GM23248 (cell line): ENCODE measurements around the gene CHN1. TPM values are rescaled to one million over a fixed set of nuclear protein-coding genes. Genes with fewer than 3 reads are reported as not detected.

Experiments
- DNase-seq: peaks from one replicate; pipeline ENCODE4 v3.0.0-alpha.2; 2015
- H2AFZ ChIP-seq: fragments of 200-600 bp; sonication (generic); 2 replicates; pipeline ENCODE4 v1.6.1; 2016; ENCODE audit warnings: antibody characterized with exemption
- H3F3A ChIP-seq: fragments of 200-600 bp; sonication (generic); 2 replicates; pipeline ENCODE4 v1.6.1; 2016; ENCODE audit warnings: mild to moderate bottlenecking, antibody characterized with exemption, mixed run types; ENCODE audit not compliant: insufficient read depth
- H3K27ac ChIP-seq: fragments of 200-600 bp; sonication (generic); 2 replicates; pipeline ENCODE4 v1.5.1; 2016; ENCODE audit warnings: mild to moderate bottlenecking
- H3K27me3 ChIP-seq: fragments of 200-600 bp; sonication (generic); replicated peaks from 2 replicates; pipeline ENCODE4 v1.6.1; 2016; ENCODE audit warnings: mild to moderate bottlenecking; ENCODE audit not compliant: insufficient read depth
- H3K36me3 ChIP-seq: fragments of 200-600 bp; sonication (generic); 2 replicates; pipeline ENCODE4 v1.6.1; 2016; ENCODE audit warnings: low read depth, mild to moderate bottlenecking
- H3K4me1 ChIP-seq: fragments of 200-600 bp; sonication (generic); 2 replicates; pipeline ENCODE4 v1.6.1; 2016; ENCODE audit warnings: mild to moderate bottlenecking; ENCODE audit not compliant: insufficient read depth
- H3K4me2 ChIP-seq: fragments of 200-600 bp; sonication (generic); one replicate; pipeline ENCODE4 v1.6.1; 2016; ENCODE audit warnings: mild to moderate bottlenecking; ENCODE audit not compliant: unreplicated experiment
- H3K4me3 ChIP-seq: fragments of 200-600 bp; sonication (generic); 2 replicates; pipeline ENCODE4 v1.5.1; 2016; ENCODE audit warnings: mild to moderate bottlenecking
- H3K79me2 ChIP-seq: fragments of 200-600 bp; sonication (generic); 2 replicates; pipeline ENCODE4 v1.6.1; 2016; ENCODE audit warnings: mild to moderate bottlenecking; ENCODE audit not compliant: insufficient read depth
- H3K9ac ChIP-seq: fragments of 200-600 bp; sonication (generic); 2 replicates; pipeline ENCODE4 v1.6.1; 2016; ENCODE audit warnings: mild to moderate bottlenecking
- H3K9me2 ChIP-seq: fragments of 200-600 bp; sonication (generic); 2 replicates; pipeline ENCODE4 v1.6.1; 2016; ENCODE audit warnings: mixed run types, mild to moderate bottlenecking, moderate library complexity; ENCODE audit not compliant: insufficient read depth
- H3K9me3 ChIP-seq: fragments of 200-600 bp; sonication (generic); one replicate; pipeline ENCODE4 v1.6.1; 2017; ENCODE audit warnings: low read depth
- H4K20me1 ChIP-seq: fragments of 200-600 bp; sonication (generic); 2 replicates; pipeline ENCODE4 v1.6.0; 2016; ENCODE audit not compliant: insufficient read depth
- EZH2 ChIP-seq: fragments of 200-600 bp; sonication (generic); IDR thresholded peaks from 2 replicates; pipeline ENCODE4 v1.6.1; 2018; ENCODE audit warnings: antibody characterized with exemption, mild to moderate bottlenecking; ENCODE audit not compliant: insufficient read depth, poor library complexity, severe bottlenecking
- EZH2phosphoT487 ChIP-seq: fragments of 200-600 bp; sonication (generic); IDR thresholded peaks from 2 replicates; pipeline ENCODE4 v1.6.1; 2018; ENCODE audit warnings: antibody characterized with exemption, moderate library complexity, mild to moderate bottlenecking, low read depth; ENCODE audit not compliant: insufficient read depth
- WGBS, 2 experiments: methylation state at CpG; one replicate each; pipeline ENCODE4 v1.1.6; 2015 to 2017; ENCODE audit warnings: low lambda C conversion rate in 2 of 2, low coverage in 1 of 2; ENCODE audit errors: missing lambda C conversion rate in 2 of 2; 5-methylcytosine and 5-hydroxymethylcytosine counted together
- in situ Hi-C: fragments of 300-500 bp; cut with MboI; formaldehyde crosslinking; loops from 2 replicates; pipeline ENCODE4 v1.15.0; 2020
- polyA plus RNA-seq: library from polyadenylated mRNA; unstranded; fragments of >200 nt; fragmentation: Nextera tagmentation; extraction: Ambion mirVana; gene quantifications from 2 replicates; pipeline ENCODE4 v1.2.1, GENCODE V29; 2016
- total RNA-seq: library from RNA; depleted of rRNA; stranded (reverse); fragments of >200 nt; shearing (Covaris generic); gene quantifications from 2 replicates; pipeline ENCODE4 v1.2.3, GENCODE V29; 2014

CHN1 gene
- total and polyA plus RNA-seq, 2 experiments from 2014 or later, result 115 to 130 TPM

- in situ Hi-C loops, result no loop called here
- Histone ChIP-seq H3K36me3 (no peaks in the 10 kb centered on the region), H3K79me2 (no peaks in the 10 kb centered on the region), H3K27me3 (no peaks in the 10 kb centered on the region), H3K4me2 (no peak overlapping the region), H3K27ac (no peak overlapping the region), H3K4me3 (no peak overlapping the region), H3K9ac (no peak overlapping the region), H3K9me2 (no peaks in the 10 kb centered on the region), H4K20me1 (no peaks in the 10 kb centered on the region), H3K4me1 (no peaks in the 10 kb centered on the region), H2AFZ (no peak overlapping the region), H3F3A (no peaks in the 10 kb centered on the region), H3K9me3 (no peaks in the 10 kb centered on the region)
- DNase-seq, result no peak
- TF ChIP-seq EZH2phosphoT487, result no peak
- no peak for TF ChIP-seq EZH2
Measured at GRCh38 chr2:174866421-174866820, 138.8 kb downstream of the CHN1 start.

- H3K4me1 ChIP-seq, result no peaks in the 10 kb centered on the region
- H3K36me3 ChIP-seq, result no peaks in the 10 kb centered on the region
- in situ Hi-C loops, result no loop called here
- no peak overlapping the region for H3K4me3 ChIP-seq
- H3K27ac ChIP-seq, result no peak overlapping the region
- no peaks in the 10 kb centered on the region for H3K9me2 ChIP-seq
- no peaks in the 10 kb centered on the region for H3K27me3 ChIP-seq
- 97 to 98% methylated on average over 1 of the region's 1 CpG for WGBS, 2 experiments
- no peaks in the 10 kb centered on the region for H3K9me3 ChIP-seq
- TF ChIP-seq EZH2phosphoT487 (no peak), EZH2 (no peak)
- no peaks in the 10 kb centered on the region for H3F3A ChIP-seq
- H2AFZ ChIP-seq, result no peak overlapping the region
- H3K9ac ChIP-seq, result no peak overlapping the region
- DNase-seq, result no peak
- H4K20me1 ChIP-seq, result no peaks in the 10 kb centered on the region
- H3K4me2 ChIP-seq, result no peak overlapping the region
- H3K79me2 ChIP-seq, result no peaks in the 10 kb centered on the region
Measured at GRCh38 chr2:174863183-174863582, 142.0 kb downstream of the CHN1 start.

- H4K20me1 ChIP-seq, result no peaks in the 10 kb centered on the region
- H3K79me2 ChIP-seq, result no peaks in the 10 kb centered on the region
- no peak overlapping the region for H3K9ac ChIP-seq
- no peak overlapping the region for H3K27ac ChIP-seq
- DNase-seq, result no peak
- H3K9me3 ChIP-seq, result no peaks in the 10 kb centered on the region
- TF ChIP-seq EZH2phosphoT487 (no peak), EZH2 (no peak)
- WGBS, 2 experiments, result 94 to 97% methylated on average over 1 of the region's 1 CpG
- no peak overlapping the region for H3K4me2 ChIP-seq
- in situ Hi-C loops, result no loop called here
- no peaks in the 10 kb centered on the region for H3K4me1 ChIP-seq
- H3F3A ChIP-seq, result no peaks in the 10 kb centered on the region
- H2AFZ ChIP-seq, result peak overlapping the region; percentile 53
- H3K4me3 ChIP-seq, result no peak overlapping the region
- H3K36me3 ChIP-seq, result no peaks in the 10 kb centered on the region
- H3K27me3 ChIP-seq, result no peaks in the 10 kb centered on the region
- no peaks in the 10 kb centered on the region for H3K9me2 ChIP-seq
Measured at GRCh38 chr2:174859563-174860169, 145.5 kb downstream of the CHN1 start.

- no peak overlapping the region for H3K27ac ChIP-seq
- H3K79me2 ChIP-seq, result no peaks in the 10 kb centered on the region
- DNase-seq, result no peak
- no peaks in the 10 kb centered on the region for H3K27me3 ChIP-seq
- H4K20me1 ChIP-seq, result no peaks in the 10 kb centered on the region
- H2AFZ ChIP-seq, result 0 out of 2 replicates have a peak overlapping the region, but pooled peaks have one; percentile 53
- no peaks in the 10 kb centered on the region for H3K36me3 ChIP-seq
- no peaks in the 10 kb centered on the region for H3K4me1 ChIP-seq
- no peak overlapping the region for H3K4me2 ChIP-seq
- no peaks in the 10 kb centered on the region for H3K9me2 ChIP-seq
- H3F3A ChIP-seq, result no peaks in the 10 kb centered on the region
- H3K4me3 ChIP-seq, result no peak overlapping the region
- no peak overlapping the region for H3K9ac ChIP-seq
- in situ Hi-C loops, result no loop called here
- no peaks in the 10 kb centered on the region for H3K9me3 ChIP-seq
- TF ChIP-seq EZH2phosphoT487 (no peak), EZH2 (no peak)
Measured at GRCh38 chr2:174858745-174859144, 146.4 kb downstream of the CHN1 start.

- Histone ChIP-seq H3K79me2 (no peaks in the 10 kb centered on the region), H3F3A (no peaks in the 10 kb centered on the region), H3K36me3 (no peaks in the 10 kb centered on the region), H3K9me3 (no peaks in the 10 kb centered on the region), H3K4me3 (no peak overlapping the region), H3K4me1 (no peaks in the 10 kb centered on the region), H3K27ac (no peak overlapping the region), H3K9ac (no peak overlapping the region), H3K27me3 (no peaks in the 10 kb centered on the region), H2AFZ (no peak overlapping the region), H4K20me1 (no peaks in the 10 kb centered on the region), H3K9me2 (no peaks in the 10 kb centered on the region), H3K4me2 (no peak overlapping the region)
- WGBS, 2 experiments, result 81 to 83% methylated on average over 3 of the region's 3 CpGs
- TF ChIP-seq EZH2 (no peak), EZH2phosphoT487 (no peak)
- DNase-seq, result no peak
- in situ Hi-C loops, result no loop called here
Measured at GRCh38 chr2:174856447-174856846, 148.7 kb downstream of the CHN1 start.
